ENCODE measurements around the gene JADE2. TPM values are rescaled to one million over a fixed set of nuclear protein-coding genes. Genes with fewer than 3 reads are reported as not detected.

Gene JADE2
- total RNA-seq, 4 donors from 2014 or later = 51.7 to 116 (median 76.6) TPM

DNA sequence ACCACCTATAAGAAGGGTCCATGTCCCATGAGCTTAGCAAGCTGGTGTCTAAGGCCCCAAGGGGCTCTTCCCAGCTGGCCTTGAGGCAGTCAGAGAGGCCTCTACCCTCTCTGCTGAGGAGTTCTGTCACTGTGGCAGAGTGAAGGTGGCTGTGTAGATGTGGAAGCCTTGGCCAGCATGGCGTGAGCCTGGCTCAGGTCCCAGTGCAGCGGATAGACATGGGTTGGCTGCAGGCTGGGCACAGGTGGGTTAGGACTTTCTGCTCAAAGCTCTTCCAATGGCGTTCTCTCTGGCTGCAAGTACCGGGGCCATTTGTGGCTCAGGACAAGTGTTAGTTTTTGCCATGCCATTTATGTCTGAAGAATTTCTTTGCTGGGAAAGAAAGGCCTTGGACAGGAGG, 47.3 kb downstream of the JADE2 start:
- TF ChIP-seq, protein P1, sequence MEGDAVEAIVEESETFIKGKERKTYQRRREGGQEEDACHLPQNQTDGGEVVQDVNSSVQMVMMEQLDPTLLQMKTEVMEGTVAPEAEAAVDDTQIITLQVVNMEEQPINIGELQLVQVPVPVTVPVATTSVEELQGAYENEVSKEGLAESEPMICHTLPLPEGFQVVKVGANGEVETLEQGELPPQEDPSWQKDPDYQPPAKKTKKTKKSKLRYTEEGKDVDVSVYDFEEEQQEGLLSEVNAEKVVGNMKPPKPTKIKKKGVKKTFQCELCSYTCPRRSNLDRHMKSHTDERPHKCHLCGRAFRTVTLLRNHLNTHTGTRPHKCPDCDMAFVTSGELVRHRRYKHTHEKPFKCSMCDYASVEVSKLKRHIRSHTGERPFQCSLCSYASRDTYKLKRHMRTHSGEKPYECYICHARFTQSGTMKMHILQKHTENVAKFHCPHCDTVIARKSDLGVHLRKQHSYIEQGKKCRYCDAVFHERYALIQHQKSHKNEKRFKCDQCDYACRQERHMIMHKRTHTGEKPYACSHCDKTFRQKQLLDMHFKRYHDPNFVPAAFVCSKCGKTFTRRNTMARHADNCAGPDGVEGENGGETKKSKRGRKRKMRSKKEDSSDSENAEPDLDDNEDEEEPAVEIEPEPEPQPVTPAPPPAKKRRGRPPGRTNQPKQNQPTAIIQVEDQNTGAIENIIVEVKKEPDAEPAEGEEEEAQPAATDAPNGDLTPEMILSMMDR (IDR thresholded peaks at IDR 0.05) = no peak
- no peak for TF ChIP-seq POLR2A (IDR thresholded peaks at IDR 0.05)
- Histone ChIP-seq H3K36me3 (peaks cover 59 to 63% of the 10 kb centered on the region in 2 donors), H3K4me1 (peaks cover 19 to 55% of the 10 kb centered on the region in 2 donors), H3K9me3 (no peaks in the 10 kb centered on the region), H3K4me3 (replicated peaks in 1 of 3) (no peak overlapping the region), H3K27ac (peak overlapping the region in 2 of 3 donors; percentile 11 to 39), H3K27me3 (no peaks in the 10 kb centered on the region)
- intact Hi-C loops (cut with DNase I) = loop anchor here (10.0 kb wide), 1 partner anchor 198 kb away; the partner anchor contains the start of gene UBE2B
- WGBS, 2 donors = 97 to 100% methylated on average over 2 to 4 of the region's 4 CpGs
- no peak for DNase-seq

DNA sequence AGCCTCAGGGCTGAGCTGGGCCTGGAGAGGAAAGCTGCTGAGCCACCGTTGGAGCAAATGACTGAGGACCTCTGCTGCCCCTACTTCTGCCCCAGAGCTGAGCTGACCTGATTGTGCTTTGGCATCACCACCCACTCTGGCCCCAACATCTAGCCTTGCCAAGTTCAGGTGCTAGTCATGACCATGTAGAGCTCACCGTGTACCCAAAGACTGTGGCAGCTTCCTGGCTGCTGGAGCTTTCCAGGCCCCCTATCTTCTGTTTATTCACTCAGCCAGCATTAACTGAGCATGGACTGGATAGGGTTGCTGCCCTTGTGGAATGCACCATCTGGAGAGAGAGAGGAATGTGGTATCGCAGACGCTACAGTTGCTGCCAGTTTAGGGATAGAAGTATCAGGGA, 49.1 kb downstream of the JADE2 start:
- intact Hi-C loops (cut with DNase I) = loop anchor here (10.0 kb wide), 1 partner anchor 200 kb away; the partner anchor contains the start of gene UBE2B
- peak; percentile 64 to 72 for DNase-seq
- WGBS, 2 donors = 42 to 67% methylated on average over 4 of the region's 4 CpGs
- Histone ChIP-seq H3K9me3 (no peaks in the 10 kb centered on the region), H3K36me3 (peaks cover 71 to 74% of the 10 kb centered on the region in 2 donors), H3K4me1 (peaks cover 3 to 38% of the 10 kb centered on the region in 2 donors), H3K27me3 (no peaks in the 10 kb centered on the region), H3K27ac (peak overlapping the region; percentile 27 to 65 (median 39)), H3K4me3 (replicated peaks in 1 of 3) (no peak overlapping the region)
- TF ChIP-seq, protein P1 (IDR thresholded peaks at IDR 0.05) = no peak
- TF ChIP-seq POLR2A (IDR thresholded peaks at IDR 0.05) = peak in 1 of 2 donors; percentile 12

DNA sequence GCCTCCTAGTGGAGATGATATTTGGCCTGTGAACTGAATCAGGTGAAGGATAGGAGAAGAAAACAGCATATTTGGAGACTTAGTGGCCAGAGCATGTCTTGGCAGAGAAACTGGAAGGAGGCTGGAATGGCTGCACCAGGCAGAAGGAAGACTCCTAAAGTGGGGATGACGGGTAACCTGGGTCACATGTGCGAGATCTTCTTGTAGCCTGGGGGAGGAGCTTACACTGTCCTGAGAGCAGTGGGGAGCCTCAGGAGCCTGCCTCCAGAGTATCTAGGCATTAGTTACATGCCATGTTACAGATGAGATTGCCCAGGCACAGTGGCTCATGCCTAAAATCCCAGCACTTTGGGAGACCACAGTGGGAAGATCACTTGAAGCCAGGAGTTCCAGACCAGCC, 49.8 kb downstream of the JADE2 start:
- Histone ChIP-seq H3K27ac (peak overlapping the region in 2 of 3 donors; percentile 39 to 65), H3K27me3 (no peaks in the 10 kb centered on the region), H3K4me3 (replicated peaks in 1 of 3) (no peak overlapping the region), H3K36me3 (peaks cover 78% of the 10 kb centered on the region in 2 donors), H3K4me1 (peaks cover 0 to 34% of the 10 kb centered on the region in 2 donors), H3K9me3 (no peaks in the 10 kb centered on the region)
- TF ChIP-seq, protein P1 (IDR thresholded peaks at IDR 0.05) = no peak
- WGBS, 2 donors = 81 to 100% methylated on average over 2 of the region's 2 CpGs
- intact Hi-C loops (cut with DNase I) = loop anchor here (5.0 to 10.0 kb wide), 3 partner anchors 48 to 273 kb away; partner anchors contain the start of genes JADE2 and UBE2B
- no peak for DNase-seq

- Histone ChIP-seq H3K27ac (no peak overlapping the region), H3K36me3 (peaks cover 68 to 75% of the 10 kb centered on the region in 2 donors)
- intact Hi-C loops (cut with DNase I) = loop anchor here (5.0 to 10.0 kb wide), 3 partner anchors 49 to 274 kb away; partner anchors contain the start of genes JADE2 and UBE2B
Measured at GRCh38 chr5:134576386-134577021, 51.0 kb downstream of the JADE2 start.

GRCh38 chr5:134577022-134577795, 51.7 kb downstream of the JADE2 start:
- WGBS, 2 donors = 68 to 86% methylated on average over 7 to 9 of the region's 10 CpGs

More at GRCh38 chr5:134576386-134577021, 51.0 kb downstream of the JADE2 start:
- H3K9me3 ChIP-seq = no peaks in the 10 kb centered on the region
- peaks cover 0 to 24% of the 10 kb centered on the region in 2 donors for H3K4me1 ChIP-seq
- WGBS, 2 donors = 89 to 93% methylated on average over 12 of the region's 12 CpGs
- DNase-seq = no peak
- H3K27me3 ChIP-seq = no peaks in the 10 kb centered on the region
- no peak overlapping the region for H3K4me3 ChIP-seq (replicated peaks in 1 of 3)
- TF ChIP-seq POLR2A (IDR thresholded peaks at IDR 0.05) = no peak

More at GRCh38 chr5:134577022-134577795, 51.7 kb downstream of the JADE2 start:
- no peak for TF ChIP-seq POLR2A (IDR thresholded peaks at IDR 0.05)
- TF ChIP-seq, protein P1 (IDR thresholded peaks at IDR 0.05) = no peak
- Histone ChIP-seq H3K27me3 (no peaks in the 10 kb centered on the region), H3K9me3 (no peaks in the 10 kb centered on the region), H3K36me3 (peaks cover 64 to 68% of the 10 kb centered on the region in 2 donors), H3K4me1 (peaks cover 0 to 25% of the 10 kb centered on the region in 2 donors), H3K4me3 (replicated peaks in 1 of 3) (no peak overlapping the region), H3K27ac (no peak overlapping the region)
- DNase-seq = no peak
- intact Hi-C loops (cut with DNase I) = loop anchor here (5.0 to 10.0 kb wide), 3 partner anchors 50 to 275 kb away; partner anchors contain the start of genes JADE2 and UBE2B
